ENCODE data around the gene TSPAN9. TPM values are rescaled to one million over a fixed set of nuclear protein-coding genes. Genes with fewer than 3 reads are reported as not detected.

Gene TSPAN9
- total RNA-seq, 2 donors from 2014 or later, result 0.65 to 2.7 TPM

GRCh38 chr12:3304436-3305165 lies 227.4 kb downstream of the TSPAN9 start:
- Mint-ChIP-seq H3K9me3 (no peaks in the 10 kb centered on the region), H3K4me3 (no peak overlapping the region), H3K36me3 (ENCODE audit: low read depth) (no peaks in the 10 kb centered on the region), H3K4me1 (peaks cover 9% of the 10 kb centered on the region), H3K27ac (no peak overlapping the region), H3K27me3 (peaks cover 14% of the 10 kb centered on the region)
- ATAC-seq (replicated peaks), result no peak

GRCh38 chr12:3305464-3305863 lies 228.3 kb downstream of the TSPAN9 start:
- H3K27me3 Mint-ChIP-seq, result peaks cover 14% of the 10 kb centered on the region
- no peak for ATAC-seq (replicated peaks)

GRCh38 chr12:3305904-3306619 lies 228.9 kb downstream of the TSPAN9 start:
- no peak for ATAC-seq (replicated peaks)
- Mint-ChIP-seq H3K27ac (no peak overlapping the region), H3K4me1 (no peaks in the 10 kb centered on the region), H3K9me3 (no peaks in the 10 kb centered on the region), H3K4me3 (no peak overlapping the region), H3K27me3 (peaks cover 14% of the 10 kb centered on the region), H3K36me3 (ENCODE audit: low read depth) (no peaks in the 10 kb centered on the region)

More at GRCh38 chr12:3305464-3305863, 228.3 kb downstream of the TSPAN9 start:
- H3K36me3 Mint-ChIP-seq (ENCODE audit: low read depth), result no peaks in the 10 kb centered on the region
- no peak overlapping the region for H3K4me3 Mint-ChIP-seq
- H3K27ac Mint-ChIP-seq, result no peak overlapping the region
- H3K4me1 Mint-ChIP-seq, result peaks cover under 1% of the 10 kb centered on the region
- no peaks in the 10 kb centered on the region for H3K9me3 Mint-ChIP-seq

GRCh38 chr12:3307389-3307788 lies 230.2 kb downstream of the TSPAN9 start:
- no peaks in the 10 kb centered on the region for H3K9me3 Mint-ChIP-seq
- peaks cover 14% of the 10 kb centered on the region for H3K27me3 Mint-ChIP-seq
- H3K36me3 Mint-ChIP-seq (ENCODE audit: low read depth), result no peaks in the 10 kb centered on the region
- no peak for ATAC-seq (replicated peaks)
- H3K4me3 Mint-ChIP-seq, result no peak overlapping the region
- H3K27ac Mint-ChIP-seq, result no peak overlapping the region
- H3K4me1 Mint-ChIP-seq, result no peaks in the 10 kb centered on the region

GRCh38 chr12:3308063-3308462 lies 230.9 kb downstream of the TSPAN9 start:
- no peak overlapping the region for H3K4me3 Mint-ChIP-seq

GRCh38 chr12:3308609-3309008 lies 231.4 kb downstream of the TSPAN9 start:
- no peak for ATAC-seq (replicated peaks)
- peaks cover 14% of the 10 kb centered on the region for H3K27me3 Mint-ChIP-seq
- no peaks in the 10 kb centered on the region for H3K9me3 Mint-ChIP-seq
- H3K27ac Mint-ChIP-seq, result no peak overlapping the region
- H3K4me1 Mint-ChIP-seq, result no peaks in the 10 kb centered on the region
- H3K36me3 Mint-ChIP-seq (ENCODE audit: low read depth), result no peaks in the 10 kb centered on the region
- no peak overlapping the region for H3K4me3 Mint-ChIP-seq

More at GRCh38 chr12:3308063-3308462, 230.9 kb downstream of the TSPAN9 start:
- H3K27ac Mint-ChIP-seq, result no peak overlapping the region
- no peaks in the 10 kb centered on the region for H3K9me3 Mint-ChIP-seq
- no peaks in the 10 kb centered on the region for H3K4me1 Mint-ChIP-seq
- no peaks in the 10 kb centered on the region for H3K36me3 Mint-ChIP-seq (ENCODE audit: low read depth)
- H3K27me3 Mint-ChIP-seq, result peaks cover 11% of the 10 kb centered on the region
- no peak for ATAC-seq (replicated peaks)

- no peak overlapping the region for H3K27ac Mint-ChIP-seq
- H3K4me1 Mint-ChIP-seq, result no peaks in the 10 kb centered on the region
- no peaks in the 10 kb centered on the region for H3K36me3 Mint-ChIP-seq (ENCODE audit: low read depth)
- H3K4me3 Mint-ChIP-seq, result no peak overlapping the region
- no peaks in the 10 kb centered on the region for H3K9me3 Mint-ChIP-seq
- peaks cover 18% of the 10 kb centered on the region for H3K27me3 Mint-ChIP-seq
- no peak for ATAC-seq (replicated peaks)
Observed at GRCh38 chr12:3309805-3310204, 232.6 kb downstream of the TSPAN9 start.

- H3K27me3 Mint-ChIP-seq, result peaks cover 22% of the 10 kb centered on the region
- no peaks in the 10 kb centered on the region for H3K9me3 Mint-ChIP-seq
- no peaks in the 10 kb centered on the region for H3K4me1 Mint-ChIP-seq
- H3K36me3 Mint-ChIP-seq (ENCODE audit: low read depth), result no peaks in the 10 kb centered on the region
- no peak overlapping the region for H3K27ac Mint-ChIP-seq
- ATAC-seq (replicated peaks), result no peak
- H3K4me3 Mint-ChIP-seq, result no peak overlapping the region
Observed at GRCh38 chr12:3310271-3311026, 233.3 kb downstream of the TSPAN9 start.

- Mint-ChIP-seq H3K27me3 (peaks cover 26% of the 10 kb centered on the region), H3K4me3 (no peak overlapping the region), H3K36me3 (ENCODE audit: low read depth) (no peaks in the 10 kb centered on the region), H3K9me3 (no peaks in the 10 kb centered on the region), H3K4me1 (no peaks in the 10 kb centered on the region), H3K27ac (no peak overlapping the region)
- ATAC-seq (replicated peaks), result no peak
Observed at GRCh38 chr12:3311027-3311402, 233.8 kb downstream of the TSPAN9 start.

GRCh38 chr12:3311491-3312103 lies 234.4 kb downstream of the TSPAN9 start:
- Mint-ChIP-seq H3K4me3 (no peak overlapping the region), H3K4me1 (no peaks in the 10 kb centered on the region), H3K36me3 (ENCODE audit: low read depth) (no peaks in the 10 kb centered on the region), H3K9me3 (no peaks in the 10 kb centered on the region), H3K27me3 (peaks cover 29% of the 10 kb centered on the region), H3K27ac (no peak overlapping the region)
- no peak for ATAC-seq (replicated peaks)

- H3K4me1 Mint-ChIP-seq, result no peaks in the 10 kb centered on the region
- H3K27ac Mint-ChIP-seq, result no peak overlapping the region
- H3K4me3 Mint-ChIP-seq, result no peak overlapping the region
- H3K36me3 Mint-ChIP-seq (ENCODE audit: low read depth), result no peaks in the 10 kb centered on the region
- H3K9me3 Mint-ChIP-seq, result no peaks in the 10 kb centered on the region
- ATAC-seq (replicated peaks), result no peak
- peaks cover 23% of the 10 kb centered on the region for H3K27me3 Mint-ChIP-seq
Observed at GRCh38 chr12:3313066-3313465, 235.9 kb downstream of the TSPAN9 start.

GRCh38 chr12:3313675-3314663 lies 236.8 kb downstream of the TSPAN9 start:
- ATAC-seq (replicated peaks), result peak; percentile 59
- Mint-ChIP-seq H3K27me3 (peaks cover 22% of the 10 kb centered on the region), H3K27ac (no peak overlapping the region), H3K4me1 (no peaks in the 10 kb centered on the region), H3K4me3 (no peak overlapping the region), H3K36me3 (ENCODE audit: low read depth) (no peaks in the 10 kb centered on the region), H3K9me3 (no peaks in the 10 kb centered on the region)

GRCh38 chr12:3315201-3315661 lies 238.1 kb downstream of the TSPAN9 start:
- H3K4me3 Mint-ChIP-seq, result no peak overlapping the region
- H3K4me1 Mint-ChIP-seq, result no peaks in the 10 kb centered on the region
- no peaks in the 10 kb centered on the region for H3K9me3 Mint-ChIP-seq
- no peak overlapping the region for H3K27ac Mint-ChIP-seq
- no peaks in the 10 kb centered on the region for H3K36me3 Mint-ChIP-seq (ENCODE audit: low read depth)
- H3K27me3 Mint-ChIP-seq, result peaks cover 23% of the 10 kb centered on the region
- no peak for ATAC-seq (replicated peaks)

All from activated T-helper 17 cell treated with anti-CD3 and anti-CD28 coated beads, Interleukin-2, amount 50 U/mL, for 72 hours (primary cell).